OCI-LY1 (cell line): ENCODE data around the gene OCIAD2.

Experiments used
- H2AFZ ChIP-seq: fragments of 200-600 bp; sonication (generic), shearing (Covaris generic); 2 replicates; pipeline ENCODE4 v1.6.0; 2014; ENCODE audit warnings: antibody characterized with exemption, mild to moderate bottlenecking, low read length
- H3F3A ChIP-seq: fragments of 200-600 bp; sonication (generic), shearing (Covaris generic); 2 replicates; pipeline ENCODE4 v1.6.0; 2014; ENCODE audit warnings: mild to moderate bottlenecking, antibody characterized with exemption, low read length, moderate library complexity; ENCODE audit not compliant: insufficient read depth
- H3K27ac ChIP-seq: fragments of 200-600 bp; sonication (generic); 2 replicates; pipeline ENCODE4 v1.5.1; 2014; ENCODE audit warnings: low read length, mixed run types, mild to moderate bottlenecking, low read depth; ENCODE audit not compliant: poor library complexity, severe bottlenecking
- H3K27me3 ChIP-seq: fragments of 200-600 bp; sonication (generic); 2 replicates; pipeline ENCODE4 v1.6.0; 2014; ENCODE audit warnings: antibody characterized with exemption, mild to moderate bottlenecking, low read length, moderate library complexity; ENCODE audit not compliant: insufficient read depth
- H3K36me3 ChIP-seq: fragments of 200-600 bp; sonication (generic); 2 replicates; pipeline ENCODE4 v1.6.1; 2014; ENCODE audit warnings: mild to moderate bottlenecking, antibody characterized with exemption, low read length, moderate library complexity, mixed read lengths; ENCODE audit not compliant: insufficient read depth
- H3K4me1 ChIP-seq: fragments of 200-600 bp; sonication (generic); 2 replicates; pipeline ENCODE4 v1.5.1; 2014; ENCODE audit warnings: mild to moderate bottlenecking, low read length, moderate library complexity; ENCODE audit not compliant: insufficient read depth, severe bottlenecking
- H3K4me2 ChIP-seq: fragments of 200-600 bp; sonication (generic), shearing (Covaris generic); 2 replicates; pipeline ENCODE4 v1.6.1; 2014; ENCODE audit warnings: low read length
- H3K4me3 ChIP-seq: fragments of 200-600 bp; sonication (generic); 2 replicates; pipeline ENCODE4 v1.5.1; 2014; ENCODE audit warnings: low read length, low read depth, mild to moderate bottlenecking, mixed read lengths; ENCODE audit not compliant: poor library complexity, severe bottlenecking
- H3K79me2 ChIP-seq: fragments of 200-600 bp; shearing (Covaris generic); 2 replicates; pipeline ENCODE4 v1.6.1; 2016; ENCODE audit warnings: mixed run types, low read length, mixed read lengths; ENCODE audit not compliant: insufficient read depth
- H3K9ac ChIP-seq: fragments of 200-600 bp; sonication (generic), shearing (Covaris generic); 2 replicates; pipeline ENCODE4 v1.6.1; 2014; ENCODE audit warnings: mild to moderate bottlenecking, low read length, mixed read lengths
- H3K9me2 ChIP-seq: fragments of 200-600 bp; sonication (generic), shearing (Covaris generic); 2 replicates; pipeline ENCODE4 v1.6.1; 2014; ENCODE audit warnings: low read depth, mild to moderate bottlenecking, low read length, mixed read lengths
- H3K9me3 ChIP-seq: fragments of 200-600 bp; shearing (Covaris generic); 2 replicates; pipeline ENCODE4 v1.6.1; 2014; ENCODE audit warnings: low read length, mixed read lengths
- H4K20me1 ChIP-seq: fragments of 200-600 bp; sonication (generic), shearing (Covaris generic); 2 replicates; pipeline ENCODE4 v1.6.0; 2016; ENCODE audit warnings: mild to moderate bottlenecking, low read length; ENCODE audit not compliant: insufficient read depth
- EZH2 ChIP-seq: fragments of 200-600 bp; sonication (generic), shearing (Covaris generic); IDR thresholded peaks from 2 replicates; pipeline ENCODE4 v1.8.0; 2017; ENCODE audit warnings: borderline replicate concordance, mixed run types, mild to moderate bottlenecking, antibody characterized with exemption, low read length, moderate library complexity, mixed read lengths
- TF ChIP-seq, protein P1 (sequence below): fragments of 200-600 bp; sonication (generic), shearing (Covaris generic); IDR thresholded peaks from 2 replicates; pipeline ENCODE4 v1.5.1; 2017; ENCODE audit warnings: mild to moderate bottlenecking, antibody characterized with exemption, low read length, moderate library complexity, mixed read lengths

The OCIAD2 gene

DNA sequence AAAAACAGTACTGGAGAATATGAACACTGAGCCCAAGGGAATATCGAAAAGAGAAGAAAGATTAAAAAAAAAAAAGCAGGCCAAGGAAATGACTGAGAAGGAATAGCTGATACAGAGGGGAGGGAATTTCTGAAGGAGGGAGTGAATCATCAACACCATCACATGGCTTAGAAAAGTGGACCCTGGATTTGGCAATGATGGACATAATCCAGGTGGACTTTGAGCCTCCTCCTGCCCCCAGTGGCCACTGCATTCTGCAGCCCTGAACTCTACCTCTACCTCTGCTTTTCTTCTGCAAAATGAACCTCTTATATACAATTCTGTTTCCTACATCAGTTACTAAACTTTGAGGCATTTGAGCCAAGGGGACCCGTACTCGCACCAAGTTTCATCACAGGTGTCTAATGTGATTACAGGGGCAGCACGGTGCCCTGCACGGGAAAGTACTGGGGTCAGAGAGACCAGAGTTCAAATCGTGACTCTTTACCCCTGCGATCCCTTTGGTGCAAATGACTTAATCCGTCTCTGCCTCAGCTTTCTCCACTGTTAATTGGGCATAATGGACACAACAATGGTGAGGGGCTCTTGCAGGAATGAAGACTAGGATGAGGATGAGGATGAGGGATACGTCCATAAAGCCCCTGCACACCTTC, 1.1 kb downstream of the OCIAD2 start:
- Histone ChIP-seq H3K27ac (peak overlapping the region; percentile 14), H3F3A (no peaks in the 10 kb centered on the region), H3K9me2 (no peaks in the 10 kb centered on the region), H3K27me3 (no peaks in the 10 kb centered on the region), H3K9me3 (no peaks in the 10 kb centered on the region), H3K79me2 (peaks cover 4% of the 10 kb centered on the region; the same call in 1 of the 2 replicates), H3K4me1 (peaks cover 19% of the 10 kb centered on the region), H3K9ac (peak overlapping the region; percentile 86), H2AFZ (no peak overlapping the region), H4K20me1 (no peaks in the 10 kb centered on the region), H3K36me3 (peaks cover 35% of the 10 kb centered on the region), H3K4me2 (peak overlapping the region; percentile 92), H3K4me3 (peak overlapping the region; percentile 92)
- TF ChIP-seq, protein P1, sequence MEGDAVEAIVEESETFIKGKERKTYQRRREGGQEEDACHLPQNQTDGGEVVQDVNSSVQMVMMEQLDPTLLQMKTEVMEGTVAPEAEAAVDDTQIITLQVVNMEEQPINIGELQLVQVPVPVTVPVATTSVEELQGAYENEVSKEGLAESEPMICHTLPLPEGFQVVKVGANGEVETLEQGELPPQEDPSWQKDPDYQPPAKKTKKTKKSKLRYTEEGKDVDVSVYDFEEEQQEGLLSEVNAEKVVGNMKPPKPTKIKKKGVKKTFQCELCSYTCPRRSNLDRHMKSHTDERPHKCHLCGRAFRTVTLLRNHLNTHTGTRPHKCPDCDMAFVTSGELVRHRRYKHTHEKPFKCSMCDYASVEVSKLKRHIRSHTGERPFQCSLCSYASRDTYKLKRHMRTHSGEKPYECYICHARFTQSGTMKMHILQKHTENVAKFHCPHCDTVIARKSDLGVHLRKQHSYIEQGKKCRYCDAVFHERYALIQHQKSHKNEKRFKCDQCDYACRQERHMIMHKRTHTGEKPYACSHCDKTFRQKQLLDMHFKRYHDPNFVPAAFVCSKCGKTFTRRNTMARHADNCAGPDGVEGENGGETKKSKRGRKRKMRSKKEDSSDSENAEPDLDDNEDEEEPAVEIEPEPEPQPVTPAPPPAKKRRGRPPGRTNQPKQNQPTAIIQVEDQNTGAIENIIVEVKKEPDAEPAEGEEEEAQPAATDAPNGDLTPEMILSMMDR: no peak
- TF ChIP-seq EZH2: no peak

DNA sequence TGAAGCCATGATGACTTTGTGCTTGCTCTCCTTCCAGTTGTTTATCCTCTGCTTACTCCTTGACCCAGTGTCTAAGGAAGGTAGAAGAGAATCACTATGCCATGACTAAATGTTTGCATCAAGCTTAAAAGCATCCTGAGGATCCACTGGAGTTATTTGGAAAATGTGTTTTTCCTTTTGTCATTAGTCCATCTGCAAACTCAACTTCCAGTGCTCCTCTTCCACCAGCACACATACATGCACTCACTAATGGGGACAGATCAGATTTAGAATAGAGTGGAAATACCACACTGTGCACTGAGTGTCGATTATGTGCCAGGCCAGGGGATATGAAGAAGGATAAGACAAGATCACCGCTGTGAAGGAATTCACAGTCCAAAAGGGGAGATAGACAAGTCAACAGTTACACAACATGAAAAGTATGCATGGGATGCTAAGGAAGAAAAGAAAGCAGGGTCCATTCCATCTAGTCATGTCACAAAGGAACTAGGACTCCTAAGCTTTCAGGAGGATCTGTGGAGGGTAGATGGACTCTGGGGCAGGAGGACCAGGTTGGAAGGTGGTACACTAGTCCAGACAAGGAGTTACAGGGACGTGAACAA, 1.9 kb downstream of the OCIAD2 start:
- H3K9me2 ChIP-seq: no peaks in the 10 kb centered on the region
- no peaks in the 10 kb centered on the region for H3K27me3 ChIP-seq
- H3K4me2 ChIP-seq: peak overlapping the region; percentile 92; the same call in 1 of the 2 replicates
- H4K20me1 ChIP-seq: no peaks in the 10 kb centered on the region
- H3F3A ChIP-seq: no peaks in the 10 kb centered on the region
- peaks cover 25% of the 10 kb centered on the region for H3K4me1 ChIP-seq
- no peak overlapping the region for H3K27ac ChIP-seq
- peaks cover 35% of the 10 kb centered on the region for H3K36me3 ChIP-seq
- H3K9me3 ChIP-seq: no peaks in the 10 kb centered on the region
- H3K4me3 ChIP-seq: no peak overlapping the region
- no peak overlapping the region for H2AFZ ChIP-seq
- no peak overlapping the region for H3K9ac ChIP-seq
- TF ChIP-seq, protein P1: no peak
- peaks cover 4% of the 10 kb centered on the region; the same call in 1 of the 2 replicates for H3K79me2 ChIP-seq

DNA sequence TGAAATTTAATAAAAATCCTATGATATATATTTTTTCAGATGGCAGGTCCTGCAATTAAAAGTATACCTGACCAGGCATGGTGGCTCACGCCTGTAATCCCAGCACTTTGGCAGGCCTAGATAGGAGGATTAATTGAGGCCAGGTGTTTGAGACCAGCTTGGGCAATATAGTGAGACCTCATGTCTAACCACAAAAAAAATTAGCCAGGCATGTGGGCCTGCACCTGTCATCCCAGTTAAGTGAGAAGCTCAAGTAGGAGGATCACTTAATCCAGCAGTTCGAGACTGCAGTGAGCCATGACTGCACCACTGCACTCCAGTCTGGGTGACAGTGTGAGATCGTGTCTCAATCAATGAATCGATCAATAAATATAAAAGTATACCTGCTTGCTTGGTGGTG, 2.5 kb downstream of the OCIAD2 start:
- H4K20me1 ChIP-seq: no peaks in the 10 kb centered on the region

More for the DNA sequence above, 2.5 kb downstream of the OCIAD2 start:
- peaks cover 4% of the 10 kb centered on the region; the same call in 1 of the 2 replicates for H3K79me2 ChIP-seq
- no peaks in the 10 kb centered on the region for H3K9me2 ChIP-seq
- H3K27ac ChIP-seq: no peak overlapping the region
- no peaks in the 10 kb centered on the region for H3K27me3 ChIP-seq
- H3K4me3 ChIP-seq: no peak overlapping the region
- peaks cover 35% of the 10 kb centered on the region for H3K36me3 ChIP-seq
- H3F3A ChIP-seq: no peaks in the 10 kb centered on the region
- no peak overlapping the region for H2AFZ ChIP-seq
- no peak overlapping the region for H3K4me2 ChIP-seq
- H3K4me1 ChIP-seq: peaks cover 31% of the 10 kb centered on the region
- H3K9ac ChIP-seq: no peak overlapping the region
- TF ChIP-seq, protein P1: no peak
- TF ChIP-seq EZH2: no peak
- H3K9me3 ChIP-seq: no peaks in the 10 kb centered on the region
